HG03039 (cell line): ENCODE data around the gene TAF1C.
"Not testable (repeated sequence)": the region's sequence is repeated elsewhere in the genome, so short reads cannot be mapped to it uniquely, and the experiment has no call there.

Experiments
- ATAC-seq: cut with Tn5 transposase; IDR thresholded peaks from one replicate; pipeline ENCODE4 v1.9.1; 2021; ENCODE audit warnings: mild to moderate bottlenecking, moderate library complexity; ENCODE audit not compliant: unreplicated experiment

Gene TAF1C

GRCh38 chr16:84212631-84213030 lies 25.8 kb upstream of the TAF1C start:
- no peak for ATAC-seq

- ATAC-seq = no peak
These were observed 25.3 kb upstream of the TAF1C start for GRCh38 chr16:84212154-84212553.

GRCh38 chr16:84209989-84210388 lies 23.1 kb upstream of the TAF1C start:
- ATAC-seq = no peak

- ATAC-seq = no peak
These were observed 21.0 kb upstream of the TAF1C start for GRCh38 chr16:84207879-84208278.

GRCh38 chr16:84207251-84207650 lies 20.4 kb upstream of the TAF1C start:
- no peak for ATAC-seq

- ATAC-seq = no peak
These were observed 19.3 kb upstream of the TAF1C start for GRCh38 chr16:84205976-84206691.

GRCh38 chr16:84205123-84205522 lies 18.3 kb upstream of the TAF1C start:
- not testable (repeated sequence) for ATAC-seq

GRCh38 chr16:84204551-84204950 lies 17.7 kb upstream of the TAF1C start:
- not testable (repeated sequence) for ATAC-seq

- no peak for ATAC-seq
These were observed 13.0 kb upstream of the TAF1C start for GRCh38 chr16:84199861-84200260.

GRCh38 chr16:84199097-84199496 lies 12.2 kb upstream of the TAF1C start:
- no peak for ATAC-seq

GRCh38 chr16:84198401-84198800 lies 11.5 kb upstream of the TAF1C start:
- no peak for ATAC-seq

GRCh38 chr16:84197466-84198128 lies 10.7 kb upstream of the TAF1C start:
- ATAC-seq = no peak

- ATAC-seq = no peak
These were observed 10.0 kb upstream of the TAF1C start for GRCh38 chr16:84196727-84197394.

GRCh38 chr16:84196101-84196500 lies 9.2 kb upstream of the TAF1C start:
- no peak for ATAC-seq

GRCh38 chr16:84195201-84196093 lies 8.6 kb upstream of the TAF1C start:
- no peak for ATAC-seq

- ATAC-seq = no peak
These were observed 7.8 kb upstream of the TAF1C start for GRCh38 chr16:84194470-84195200.

GRCh38 chr16:84194018-84194417 lies 7.2 kb upstream of the TAF1C start:
- ATAC-seq = no peak

GRCh38 chr16:84193480-84193879 lies 6.6 kb upstream of the TAF1C start:
- ATAC-seq = no peak

- ATAC-seq = no peak
These were observed 4.6 kb upstream of the TAF1C start for GRCh38 chr16:84191466-84191865.

GRCh38 chr16:84190731-84191388 lies 4.0 kb upstream of the TAF1C start, which contains the start of gene ADAD2:
TSS of gene ADAD2 (plus strand) at chr16:84191157. CDS start at chr16:84191231, 74 bp downstream.
- ATAC-seq = no peak
